HCT116 (cell line): ENCODE data around the gene TTLL3. TPM values are rescaled to one million over a fixed set of nuclear protein-coding genes. Genes with fewer than 3 reads are reported as not detected.

Experiments used
- ATAC-seq: fragments of 200-7000 bp; cut with Tn5 transposase; 2 replicates; pipeline ENCODE4 v1.9.1; 2020; ENCODE audit warnings: mild to moderate bottlenecking, moderate library complexity
- BruUV-seq: library from RNA; stranded (reverse); fragments of 400-500 nt; replicated peaks from 2 replicates; lab custom pipeline; 2021; lab: Mats Ljungman, UMichigan
- CTCF ChIA-PET: fragments of 300-600 bp; sonication (Branson Sonifier 250); formaldehyde crosslinking; loops from one replicate; lab custom pipeline; 2021; ENCODE audit warnings: antibody characterized with exemption; lab: Charles Lee
- POLR2A ChIA-PET: fragments of 300-600, 350-600 bp; sonication (Branson Sonifier 250); formaldehyde crosslinking; loops from one replicate; lab custom pipeline; 2021; ENCODE audit warnings: antibody characterized with exemption; lab: Charles Lee
- RAD21 ChIA-PET, 2 experiments: fragments of 300-600 bp; sonication (Branson Sonifier 250); formaldehyde crosslinking; loops; one replicate each; lab custom pipeline; 2023; ENCODE audit warnings: low total read pairs in 2 of 2; ENCODE audit not compliant: uncharacterized antibody in 2 of 2, unreplicated experiment in 2 of 2, low non-redundant PET in 1 of 2; lab: Charles Lee
- DNase-seq: peaks from one replicate; pipeline ENCODE4 v3.0.0-alpha.2; 2010; ENCODE audit warnings: low read depth, low spot score
- H2AFZ ChIP-seq: fragments of 200-600 bp; shearing (Covaris generic), sonication (generic); 2 replicates; pipeline ENCODE4 v1.6.1; 2017; ENCODE audit warnings: low read depth, mixed run types, mixed read lengths, antibody characterized with exemption, low read length; ENCODE audit not compliant: poor library complexity, severe bottlenecking
- H3K27ac ChIP-seq: 2 replicates; pipeline ENCODE4 v1.5.1; 2012; ENCODE audit warnings: low read depth, low read length
- H3K27me3 ChIP-seq: fragments of 200-600 bp; sonication (generic); 2 replicates; pipeline ENCODE4 v1.6.1; 2016; ENCODE audit warnings: mixed run types, low read length, mixed read lengths; ENCODE audit not compliant: insufficient read depth
- H3K36me3 ChIP-seq, 2 experiments: fragments of 200-500 bp in 1 of 2; fragments of 200-600 bp in 1 of 2; sonication (Bioruptor generic) in 1 of 2; sonication (generic) in 1 of 2; 2 replicates each; pipeline versions ENCODE4 v1.5.1 to v1.6.1; 2014 to 2016; ENCODE audit warnings: low read length in 2 of 2, inconsistent platforms in 1 of 2, mixed read lengths in 1 of 2, mixed run types in 1 of 2; ENCODE audit not compliant: insufficient read depth in 2 of 2, control insufficient read depth in 1 of 2
- H3K4me1 ChIP-seq, 2 experiments: fragments of 200-600 bp in 1 of 2; sonication (generic) in 1 of 2; 2 replicates each; pipeline versions ENCODE4 v1.5.1 to v1.6.1; 2012 to 2017; ENCODE audit warnings: low read length in 2 of 2, inconsistent platforms in 1 of 2, mild to moderate bottlenecking in 1 of 2, mixed read lengths in 1 of 2, mixed run types in 1 of 2, moderate library complexity in 1 of 2; ENCODE audit not compliant: insufficient read depth in 2 of 2, control insufficient read depth in 1 of 2
- H3K4me2 ChIP-seq: fragments of 200-600 bp; sonication (generic); 2 replicates; pipeline ENCODE4 v1.6.1; 2017; ENCODE audit warnings: mixed run types, low read length, mixed read lengths
- H3K4me3 ChIP-seq, 2 experiments: fragments of 200-600 bp in 1 of 2; sonication (generic) in 1 of 2; replicated peaks in 1 of 2; 2 replicates each; pipeline ENCODE4 v1.5.1; 2011 to 2016; ENCODE audit warnings: low read length in 2 of 2, control low read depth in 1 of 2, low read depth in 1 of 2, mild to moderate bottlenecking in 1 of 2, mixed read lengths in 1 of 2, mixed run types in 1 of 2
- H3K79me2 ChIP-seq: fragments of 200-600 bp; sonication (generic); 2 replicates; pipeline ENCODE4 v1.6.1; 2017; ENCODE audit warnings: mild to moderate bottlenecking, mixed run types, low read length, moderate library complexity, mixed read lengths; ENCODE audit not compliant: insufficient read depth
- H3K9ac ChIP-seq: fragments of 200-600 bp; sonication (generic); 2 replicates; pipeline ENCODE4 v1.6.1; 2016; ENCODE audit warnings: low read length, mixed read lengths
- H3K9me2 ChIP-seq: fragments of 200-600 bp; sonication (generic), shearing (Covaris generic); 2 replicates; pipeline ENCODE4 v1.6.1; 2017; ENCODE audit warnings: mixed run types, mild to moderate bottlenecking, moderate library complexity; ENCODE audit not compliant: insufficient read depth
- H3K9me3 ChIP-seq, 2 experiments: fragments of 200-500 bp in 1 of 2; fragments of 200-600 bp in 1 of 2; sonication (Bioruptor generic) in 1 of 2; sonication (generic) in 1 of 2; 2 replicates each; pipeline ENCODE4 v1.6.1; 2014 to 2017; ENCODE audit warnings: low read length in 2 of 2, mixed read lengths in 2 of 2, inconsistent platforms in 1 of 2, low read depth in 1 of 2, mild to moderate bottlenecking in 1 of 2, mixed run types in 1 of 2, moderate library complexity in 1 of 2; ENCODE audit not compliant: control insufficient read depth in 1 of 2, insufficient read depth in 1 of 2
- H4K20me1 ChIP-seq: fragments of 200-600 bp; sonication (generic), shearing (Covaris generic); 2 replicates; pipeline ENCODE4 v1.6.1; 2017; ENCODE audit warnings: mixed run types, mild to moderate bottlenecking, moderate library complexity; ENCODE audit not compliant: insufficient read depth
- CTCF ChIP-seq, 3 experiments: fragments of 200-600 bp in 1 of 3; sonication (generic) in 1 of 3; IDR thresholded peaks in 2 of 3; conservative IDR thresholded peaks in 1 of 3; 2 replicates each; pipeline ENCODE4 v1.5.1; 2012 to 2017; ENCODE audit warnings: low read depth in 2 of 3, low read length in 2 of 3, antibody characterized with exemption in 1 of 3, borderline replicate concordance in 1 of 3, control low read depth in 1 of 3, mild to moderate bottlenecking in 1 of 3, mixed read lengths in 1 of 3, mixed run types in 1 of 3, moderate library complexity in 1 of 3; ENCODE audit not compliant: insufficient read depth in 1 of 3
- EGR1 ChIP-seq: IDR thresholded peaks from 2 replicates; pipeline ENCODE4 v1.6.1; 2012; ENCODE audit warnings: low read depth
- ELF1 ChIP-seq: IDR thresholded peaks from 2 replicates; pipeline ENCODE4 v1.6.1; 2012; ENCODE audit warnings: low read depth, borderline replicate concordance
- EZH2 ChIP-seq: fragments of 200-600 bp; sonication (generic); IDR thresholded peaks from 2 replicates; pipeline ENCODE4 v1.6.1; 2017; ENCODE audit warnings: antibody characterized with exemption, mixed run types
- POLR2A ChIP-seq: IDR thresholded peaks from 2 replicates; pipeline ENCODE4 v1.7.0; 2011; ENCODE audit warnings: borderline replicate concordance; ENCODE audit not compliant: insufficient read depth, insufficient read length; ENCODE audit errors: extremely low read depth
- RAD21 ChIP-seq: IDR thresholded peaks from 2 replicates; pipeline ENCODE4 v1.6.1; 2012; ENCODE audit warnings: low read depth, mild to moderate bottlenecking
- ZFX ChIP-seq: fragments of 450-650 bp; IDR thresholded peaks from 2 replicates; pipeline ENCODE4 v1.6.1; 2017
- intact Hi-C: fragments of 100-400 bp; cut with micrococcal nuclease; formaldehyde crosslinking; loops from 2 replicates; pipeline ENCODE4 v1.10.0; 2022
- total RNA-seq: library from RNA; stranded (reverse); gene quantifications from one replicate; pipeline ENCODE4 v1.2.1, GENCODE V29; 2021; ENCODE audit not compliant: unreplicated experiment

The TTLL3 gene
- total RNA-seq, 1 experiment from 2014 or later, result 40.3 TPM

- ChIA-PET CTCF (interaction anchor here (1.5 to 1.6 kb wide), 2 partner anchors 11 to 12 kb away, joined by 3 to 4 read pairs; partner anchors contain the start of genes ARPC4, CAMK1 and TADA3), RAD21 (no interaction called here), POLR2A (no interaction called here)
- no peak overlapping the region for H3K4me2 ChIP-seq
- H3K27me3 ChIP-seq, result no peaks in the 10 kb centered on the region
- no peak overlapping the region for H3K9ac ChIP-seq
- no peaks in the 10 kb centered on the region for H3K9me3 ChIP-seq
- no peak for ATAC-seq
- H3K36me3 ChIP-seq, result peaks cover 13 to 21% of the 10 kb centered on the region in 2 experiments; a peak in 3 of 4 replicates
- H3K79me2 ChIP-seq, result no peaks in the 10 kb centered on the region
- intact Hi-C loops, result no loop called here
- no peak overlapping the region for H3K27ac ChIP-seq
- DNase-seq, result no peak
- peaks cover 0 to 11% of the 10 kb centered on the region in 2 experiments; a peak in 1 of 4 replicates for H3K4me1 ChIP-seq
- no peaks in the 10 kb centered on the region for H3K9me2 ChIP-seq
- H3K4me3 ChIP-seq, result no peak overlapping the region
- H2AFZ ChIP-seq, result no peak overlapping the region
- no peak for TF ChIP-seq EGR1
- TF ChIP-seq, all 23 proteins: peak for 0
- no peaks in the 10 kb centered on the region for H4K20me1 ChIP-seq
- no TSS peak for BruUV-seq
Observed at GRCh38 chr3:9781978-9782603, 28.0 kb upstream of the TTLL3 start.

DNA sequence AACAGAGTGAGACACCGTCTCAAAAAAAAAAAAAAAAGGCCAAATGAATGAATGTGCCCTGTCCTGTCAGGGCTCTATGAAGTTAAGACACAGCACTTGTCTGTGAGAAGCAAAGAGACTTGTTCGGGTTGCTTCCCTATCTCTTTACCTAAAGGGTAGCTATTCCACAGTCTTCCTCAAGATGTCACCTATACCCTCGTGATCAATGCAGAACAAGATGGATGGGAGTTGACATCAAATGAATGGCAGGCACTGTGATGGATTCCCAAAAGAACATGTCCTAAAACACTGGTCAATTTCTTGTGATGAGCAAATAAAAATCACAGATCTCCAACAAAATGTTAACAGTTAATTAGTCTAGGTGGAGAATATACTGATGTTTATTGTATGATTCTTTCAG is 27.3 kb upstream of the TTLL3 start:
- Histone ChIP-seq H3K4me1 (peaks cover 0 to 8% of the 10 kb centered on the region in 2 experiments; a peak in 1 of 4 replicates), H3K9me3 (no peaks in the 10 kb centered on the region), H3K4me3 (no peak overlapping the region), H2AFZ (no peak overlapping the region), H3K4me2 (no peak overlapping the region), H3K36me3 (peaks cover 15 to 21% of the 10 kb centered on the region in 2 experiments; a peak in 3 of 4 replicates), H3K9ac (no peak overlapping the region), H3K79me2 (no peaks in the 10 kb centered on the region), H4K20me1 (no peaks in the 10 kb centered on the region), H3K27ac (no peak overlapping the region), H3K9me2 (no peaks in the 10 kb centered on the region), H3K27me3 (no peaks in the 10 kb centered on the region)
- DNase-seq (no peak), ATAC-seq (peak; percentile 74)
- TF ChIP-seq ZFX, result no peak
- TF ChIP-seq ELF1, result no peak
- no peak for TF ChIP-seq EZH2
- TF ChIP-seq POLR2A, result no peak
- peak; percentile 51 for TF ChIP-seq RAD21
- peak in 2 of 3 experiments; percentile 23 to 30; a peak in 2 of 6 replicates for TF ChIP-seq CTCF (IDR thresholded peaks at IDR 0.05 in 2 of 3, conservative IDR thresholded peaks at IDR 0.05 in 1 of 3; ENCODE audit: borderline replicate concordance in 1 of 3, insufficient read depth in 1 of 3, low read depth in 2 of 3, low read length in 2 of 3)
- ChIA-PET CTCF (interaction anchor here (1.5 to 1.6 kb wide), 2 partner anchors 10 to 13 kb away, joined by 3 to 4 read pairs; partner anchors contain the start of genes ARPC4, CAMK1 and TADA3), RAD21 (no interaction called here), POLR2A (no interaction called here)
- intact Hi-C loops, result no loop called here
- no TSS peak for BruUV-seq
